GM12878 (cell line): ENCODE measurements around the gene CDH4. TPM values are rescaled to one million over a fixed set of nuclear protein-coding genes. Genes with fewer than 3 reads are reported as not detected.

ENCODE experiments used
- ATAC-seq: fragments of 200-7000 bp; cut with Tn5 transposase; 3 replicates; pipeline ENCODE4 v1.9.1; 2020; ENCODE audit warnings: mild to moderate bottlenecking, moderate library complexity
- BruUV-seq: library from RNA; stranded (reverse); fragments of 400-500 nt; replicated peaks from 2 replicates; lab custom pipeline; 2021; lab: Mats Ljungman, UMichigan
- CTCF ChIA-PET: fragments of 300-600 bp; sonication (Branson Sonifier 250); formaldehyde crosslinking; extraction: SDS; loops from one replicate; lab custom pipeline; 2021; ENCODE audit warnings: inconsistent platforms; lab: Yijun Ruan, JAX
- POLR2A ChIA-PET: fragments of 350-600 bp; formaldehyde crosslinking; extraction: SDS; loops from one replicate; lab custom pipeline; 2021; ENCODE audit warnings: inconsistent platforms; lab: Charles Lee
- RAD21 ChIA-PET: fragments of 300-600 bp; sonication (Branson Sonifier 250); formaldehyde crosslinking; loops from one replicate; lab custom pipeline; 2023; ENCODE audit warnings: antibody characterized with exemption; ENCODE audit not compliant: unreplicated experiment; lab: Charles Lee
- SMC1A ChIA-PET: fragments of 300-600 bp; sonication (Branson Sonifier 250); formaldehyde crosslinking; loops from one replicate; lab custom pipeline; 2023; ENCODE audit not compliant: unreplicated experiment, uncharacterized antibody; lab: Charles Lee
- DNase-seq: peaks from one replicate; pipeline ENCODE4 v3.0.0-alpha.2; 2011; ENCODE audit warnings: low read depth, low spot score
- FAIRE-seq: peaks from 3 replicates; lab custom pipeline; 2011; peaks lifted over from hg19 to GRCh38; lab: Jason Lieb, UNC
- H2AFZ ChIP-seq: 2 replicates; pipeline ENCODE4 v1.6.0; 2011; ENCODE audit warnings: low read depth, low read length, control low read depth; ENCODE audit not compliant: control insufficient read depth
- H3K27ac ChIP-seq: 2 replicates; pipeline ENCODE4 v1.5.1; 2011; ENCODE audit warnings: control low read depth; ENCODE audit not compliant: control insufficient read depth, insufficient read depth
- H3K27me3 ChIP-seq, 2 experiments: replicated peaks in 1 of 2; 2 replicates each; pipeline versions ENCODE4 v1.6.0 to v1.6.1; 2011; ENCODE audit warnings: low read length in 1 of 2; ENCODE audit not compliant: control insufficient read depth in 2 of 2, insufficient read depth in 2 of 2
- H3K36me3 ChIP-seq, 2 experiments: 2 replicates each; pipeline ENCODE4 v1.5.1; 2011; ENCODE audit warnings: low read length in 1 of 2; ENCODE audit not compliant: control insufficient read depth in 2 of 2, insufficient read depth in 2 of 2
- H3K4me1 ChIP-seq: 2 replicates; pipeline ENCODE4 v1.6.1; 2011; ENCODE audit warnings: mild to moderate bottlenecking, low read length, moderate library complexity, mixed read lengths; ENCODE audit not compliant: control insufficient read depth, insufficient read depth
- H3K4me2 ChIP-seq: 2 replicates; pipeline ENCODE4 v1.6.0; 2011; ENCODE audit warnings: control low read depth; ENCODE audit not compliant: control insufficient read depth, insufficient read depth
- H3K4me3 ChIP-seq: fragments of 200-600 bp; sonication (generic); 2 replicates; pipeline ENCODE4 v1.5.1; 2016
- H3K79me2 ChIP-seq: 2 replicates; pipeline ENCODE4 v1.6.0; 2011; ENCODE audit warnings: low read length; ENCODE audit not compliant: control insufficient read depth, insufficient read depth
- H3K9ac ChIP-seq: 2 replicates; pipeline ENCODE4 v1.8.0; 2011; ENCODE audit warnings: low read length, control low read depth, mixed read lengths; ENCODE audit not compliant: control insufficient read depth, insufficient read depth
- H3K9me3 ChIP-seq: replicated peaks from 3 replicates; pipeline ENCODE4 v1.5.1; 2011; ENCODE audit warnings: mild to moderate bottlenecking, low read length; ENCODE audit not compliant: control insufficient read depth, insufficient read depth
- H4K20me1 ChIP-seq: 2 replicates; pipeline ENCODE4 v1.6.0; 2011; ENCODE audit not compliant: control insufficient read depth, insufficient read depth
- CBX3 ChIP-seq: fragments of 200-600 bp; sonication (generic); IDR thresholded peaks from 2 replicates; pipeline ENCODE4 v1.6.1; 2016; ENCODE audit warnings: low read depth, borderline replicate concordance
- CEBPB ChIP-seq, 2 experiments: fragments of 150-350 bp in 1 of 2; IDR thresholded peaks; 2 replicates each; pipeline ENCODE4 v1.6.1; 2012 to 2014; ENCODE audit warnings: low read depth in 2 of 2, low read length in 2 of 2, borderline replicate concordance in 1 of 2, inconsistent platforms in 1 of 2
- EP300 ChIP-seq, 2 experiments: fragments of 150-350 bp in 1 of 2; IDR thresholded peaks; 2 replicates each; pipeline ENCODE4 v1.6.1; 2011 to 2012; ENCODE audit warnings: low read depth in 2 of 2, low read length in 2 of 2, borderline replicate concordance in 1 of 2, improper control_type of control experiment in 1 of 2, inconsistent platforms in 1 of 2; ENCODE audit not compliant: control insufficient read depth in 1 of 2
- GATAD2B ChIP-seq: fragments of 450-650 bp; conservative IDR thresholded peaks from 2 replicates; pipeline ENCODE4 v1.6.1; 2017; ENCODE audit warnings: low read depth, mild to moderate bottlenecking, moderate library complexity
- KAT2A ChIP-seq: conservative IDR thresholded peaks from 2 replicates; pipeline ENCODE4 v1.6.1; 2011; ENCODE audit warnings: low read depth, low read length; ENCODE audit not compliant: control insufficient read depth
- MTA3 ChIP-seq: IDR thresholded peaks from 2 replicates; pipeline ENCODE4 v1.6.1; 2012; ENCODE audit warnings: low read length, inconsistent platforms, borderline replicate concordance
- NKRF ChIP-seq: fragments of 450-650 bp; conservative IDR thresholded peaks from 2 replicates; pipeline ENCODE4 v1.6.1; 2017; ENCODE audit warnings: mild to moderate bottlenecking, moderate library complexity
- PAX8 ChIP-seq: fragments of 450-650 bp; IDR thresholded peaks from 2 replicates; pipeline ENCODE4 v1.6.1; 2017; ENCODE audit warnings: mild to moderate bottlenecking, moderate library complexity
- RCOR1 ChIP-seq: conservative IDR thresholded peaks from 2 replicates; pipeline ENCODE4 v1.6.1; 2012; ENCODE audit warnings: low read depth, low read length, improper control_type of control experiment
- TCF3 ChIP-seq: IDR thresholded peaks from 2 replicates; pipeline ENCODE4 v1.6.1; 2012; ENCODE audit warnings: low read depth, mild to moderate bottlenecking, low read length, borderline replicate concordance; ENCODE audit not compliant: insufficient read depth
- USF1 ChIP-seq: IDR thresholded peaks from 2 replicates; pipeline ENCODE4 v1.6.1; 2011; ENCODE audit warnings: borderline replicate concordance, low read depth, mild to moderate bottlenecking, moderate library complexity, mixed read lengths, low read length; ENCODE audit not compliant: insufficient read depth; ENCODE audit errors: extremely low read length
- WGBS: methylation state at CpG from one replicate; pipeline ENCODE4 v1.1.6; 2016; ENCODE audit warnings: low lambda C conversion rate; ENCODE audit not compliant: insufficient replicate concordance, insufficient coverage; ENCODE audit errors: missing lambda C conversion rate; 5-methylcytosine and 5-hydroxymethylcytosine counted together
- in situ Hi-C: fragments of 300-500 bp; cut with MboI; formaldehyde crosslinking; loops from 9 replicates; pipeline ENCODE4 v1.14.3; 2018; ENCODE audit warnings: mixed read lengths
- intact Hi-C: fragments of 100-400 bp; cut with micrococcal nuclease; formaldehyde crosslinking; loops from one replicate; pipeline ENCODE4 v1.14.2; 2022; ENCODE audit not compliant: unreplicated experiment
- polyA plus RNA-seq, 11 experiments: library from polyadenylated mRNA; depleted of rRNA in 4 of 11; unstranded in 6 of 11; stranded (reverse) in 5 of 11; fragments of >200 nt; fragmentation: Nextera tagmentation in 4 of 11; fragmentation: Illumina TruSeq in 1 of 11; extraction: Ambion mirVana in 4 of 11; extraction: Trizol in 1 of 11; gene quantifications; 1 replicate in 1 of 11; 2 replicates in 10 of 11; pipeline versions ENCODE4 v1.2.1 to v1.2.3, GENCODE V29; 2011 to 2016; ENCODE audit warnings: inconsistent platforms in 2 of 11, missing spikeins in 2 of 11, low read depth in 1 of 11
- total RNA-seq, 4 experiments: library from RNA; depleted of rRNA in 3 of 4; stranded (reverse); fragments of >200 nt in 3 of 4; fragmentation: Illumina TruSeq in 1 of 4; extraction: Trizol in 1 of 4; gene quantifications; 2 replicates each; pipeline versions ENCODE4 v1.2.1 to v1.2.3, GENCODE V29; 2013 to 2021
- TF ChIP-seq, protein P1 (sequence below): fragments of 150-350 bp; IDR thresholded peaks from 2 replicates; pipeline ENCODE4 v1.6.1; 2014; ENCODE audit warnings: mild to moderate bottlenecking, low read depth, low read length
- TF ChIP-seq, protein P2 (sequence below): IDR thresholded peaks from 2 replicates; pipeline ENCODE4 v1.6.1; 2012; ENCODE audit warnings: low read depth, low read length, improper control_type of control experiment

Gene CDH4
- total and polyA plus RNA-seq, 10 of the 15 experiments (the other 5 are each of a cell fraction or from before 2014, with no cell fraction given), result not detected

GRCh38 chr20:61665528-61666470, 413.7 kb downstream of the CDH4 start (continued):
- no peak for TF ChIP-seq TCF3
- TF ChIP-seq USF1, result no peak
- TF ChIP-seq NKRF, result no peak
- TF ChIP-seq MTA3, result no peak

DNA sequence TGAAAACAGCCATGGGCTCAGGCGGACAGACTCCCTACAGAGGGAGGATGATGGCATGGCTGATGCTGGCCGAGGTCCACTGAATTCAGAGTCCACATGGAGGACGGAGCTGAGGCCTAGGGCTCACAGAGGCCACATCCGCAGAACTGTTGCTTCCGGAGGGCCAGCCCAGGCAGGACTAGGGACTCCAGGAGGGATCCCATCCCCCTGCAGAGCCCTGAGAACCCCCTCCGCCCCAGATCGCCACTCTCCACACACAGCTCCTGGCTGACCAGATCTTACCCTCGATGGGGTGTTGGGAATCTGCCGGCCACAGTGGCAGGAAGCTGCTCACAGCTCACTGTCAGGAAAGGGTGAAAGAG, 414.4 kb downstream of the CDH4 start:
- Histone ChIP-seq H3K4me3 (no peak overlapping the region), H4K20me1 (no peaks in the 10 kb centered on the region), H3K9ac (no peak overlapping the region), H2AFZ (no peak overlapping the region), H3K27me3 (no peaks in the 10 kb centered on the region), H3K4me1 (no peaks in the 10 kb centered on the region), H3K27ac (no peak overlapping the region), H3K36me3 (no peaks in the 10 kb centered on the region)
- RAD21 ChIA-PET, result no interaction called here
- in situ Hi-C loops, result no loop called here
- ATAC-seq, result no peak
- BruUV-seq, result no TSS peak
- 26% methylated on average over 9 of the region's 9 CpGs for WGBS
- TF ChIP-seq, protein P1, sequence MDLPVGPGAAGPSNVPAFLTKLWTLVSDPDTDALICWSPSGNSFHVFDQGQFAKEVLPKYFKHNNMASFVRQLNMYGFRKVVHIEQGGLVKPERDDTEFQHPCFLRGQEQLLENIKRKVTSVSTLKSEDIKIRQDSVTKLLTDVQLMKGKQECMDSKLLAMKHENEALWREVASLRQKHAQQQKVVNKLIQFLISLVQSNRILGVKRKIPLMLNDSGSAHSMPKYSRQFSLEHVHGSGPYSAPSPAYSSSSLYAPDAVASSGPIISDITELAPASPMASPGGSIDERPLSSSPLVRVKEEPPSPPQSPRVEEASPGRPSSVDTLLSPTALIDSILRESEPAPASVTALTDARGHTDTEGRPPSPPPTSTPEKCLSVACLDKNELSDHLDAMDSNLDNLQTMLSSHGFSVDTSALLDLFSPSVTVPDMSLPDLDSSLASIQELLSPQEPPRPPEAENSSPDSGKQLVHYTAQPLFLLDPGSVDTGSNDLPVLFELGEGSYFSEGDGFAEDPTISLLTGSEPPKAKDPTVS, result no peak
- TF ChIP-seq PAX8, result no peak
- TF ChIP-seq GATAD2B, result no peak
- no peak for TF ChIP-seq EP300 (IDR thresholded peaks at IDR 0.05; ENCODE audit: borderline replicate concordance in 1 of 2, control insufficient read depth in 1 of 2, low read depth in 2 of 2, low read length in 2 of 2)
- TF ChIP-seq CBX3, result no peak
- TF ChIP-seq, protein P2, sequence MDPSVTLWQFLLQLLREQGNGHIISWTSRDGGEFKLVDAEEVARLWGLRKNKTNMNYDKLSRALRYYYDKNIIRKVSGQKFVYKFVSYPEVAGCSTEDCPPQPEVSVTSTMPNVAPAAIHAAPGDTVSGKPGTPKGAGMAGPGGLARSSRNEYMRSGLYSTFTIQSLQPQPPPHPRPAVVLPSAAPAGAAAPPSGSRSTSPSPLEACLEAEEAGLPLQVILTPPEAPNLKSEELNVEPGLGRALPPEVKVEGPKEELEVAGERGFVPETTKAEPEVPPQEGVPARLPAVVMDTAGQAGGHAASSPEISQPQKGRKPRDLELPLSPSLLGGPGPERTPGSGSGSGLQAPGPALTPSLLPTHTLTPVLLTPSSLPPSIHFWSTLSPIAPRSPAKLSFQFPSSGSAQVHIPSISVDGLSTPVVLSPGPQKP, result no peak
- no peak for TF ChIP-seq RCOR1
- TF ChIP-seq KAT2A, result no peak
- TF ChIP-seq CEBPB (IDR thresholded peaks at IDR 0.05; ENCODE audit: borderline replicate concordance in 1 of 2, low read depth in 2 of 2, low read length in 2 of 2), result no peak
- TF ChIP-seq, all 136 proteins: peak for 0
- Histone ChIP-seq H3K79me2 (no peaks in the 10 kb centered on the region), H3K9me3 (no peaks in the 10 kb centered on the region), H3K4me2 (no peak overlapping the region)
- ChIA-PET POLR2A (no interaction called here), CTCF (no interaction called here), SMC1A (no interaction called here)
- FAIRE-seq (no peak), DNase-seq (no peak)
- intact Hi-C loops, result no loop called here
